ENCODE data around the gene PRKG1. TPM values are rescaled to one million over a fixed set of nuclear protein-coding genes. Genes with fewer than 3 reads are reported as not detected.
A peak's percentile ranks its signal among the peaks of the same experiment; 100 is the strongest.

Gene PRKG1
- total RNA-seq (2021; fragmentation: NEBNext Ultra II Directional; extraction: Animal tissue kit (Norgen Biotek cat#: 25700)) (15.2 and 16.0 TPM in 2 replicates), polyA plus RNA-seq (2011; rRNA removed) (4.2 and 5.0 TPM in 2 replicates), polyA minus RNA-seq (2011; rRNA and poly(A)+ RNA removed) (24.1 and 34.9 TPM in 2 replicates)
- 5.2 TPM for polyA plus RNA-seq (2011; cell fraction: cytosol; rRNA removed)
- polyA plus RNA-seq (2011; cell fraction: nucleus; rRNA removed): 19.1 TPM
- 7.0 to 10.5 TPM (median 8.0 TPM) in 4 replicates for polyA plus RNA-seq (2012, experiment 1 of 2)
- polyA plus RNA-seq (2012, experiment 2 of 2): 1.1 TPM
- polyA plus RNA-seq (2013, experiment 1 of 2): 8.5 TPM
- polyA plus RNA-seq (2013, experiment 2 of 2): 6.6 TPM
- 10.3 TPM for polyA minus RNA-seq (2011; cell fraction: cytosol; rRNA and poly(A)+ RNA removed)
- polyA minus RNA-seq (2011; cell fraction: nucleus; rRNA and poly(A)+ RNA removed): 147 TPM
- long read RNA-seq, experiment 1, partial matches to known transcripts: 0 of 15 reads
- long read RNA-seq, experiment 1, other reads (novel, unspliced or antisense): 15 of 15 reads
- long read RNA-seq, experiment 2, partial matches to known transcripts: 1 of 7 reads
- long read RNA-seq, experiment 2, other reads (novel, unspliced or antisense): 6 of 7 reads

GRCh38 chr10:51074238-51075028 is at the start of gene PRKG1:
PRKG1 (plus strand) TSS chr10:51074487.
- Histone ChIP-seq H4K8ac (ENCODE audit: extremely low read depth, insufficient read depth, low read length) (peak within 1 kb of the TSS; percentile 94), H2BK12ac (ENCODE audit: low read depth, low read length) (0 out of 2 replicates have a peak within 1 kb of the TSS, but pooled peaks have one; percentile 82), H2AK5ac (ENCODE audit: low read depth, low read length) (no peak within 1 kb of the TSS), H3K23me2 (ENCODE audit: low read depth, low read length) (peaks cover 15% of the 10 kb centered on the region), H3K18ac (ENCODE audit: extremely low read depth, low read length) (peak within 1 kb of the TSS; percentile 91), H4K20me1 (replicated peaks in 1 of 2; ENCODE audit: control insufficient read depth in 1 of 2, insufficient read depth in 2 of 2, low read length in 2 of 2) (no peaks in the 10 kb centered on the region), H2AFZ (ENCODE audit: low read length) (peak within 1 kb of the TSS; percentile 96), H3K23ac (ENCODE audit: insufficient read length) (no peak within 1 kb of the TSS), H3K4me2 (ENCODE audit: insufficient read depth in 1 of 2, low read depth in 2 of 2, low read length in 2 of 2) (peak within 1 kb of the TSS; percentile 93 to 95), H3K27me3 (replicated peaks in 1 of 4; ENCODE audit: control insufficient read depth in 3 of 4, extremely low read depth in 1 of 4, insufficient read depth in 3 of 4, low read length in 3 of 4) (0 out of 7 replicates have a peak, but pooled peaks cover 0 to 2% (median 0%) of the 10 kb centered on the region in 4 experiments), H4K5ac (ENCODE audit: insufficient read length, low read depth, low read length) (peak within 1 kb of the TSS; percentile 59), H3K56ac (replicated peaks; ENCODE audit: insufficient read length, low read depth, low read length) (peak within 1 kb of the TSS; percentile 78), H3K79me1 (ENCODE audit: low read depth, low read length) (no peaks in the 10 kb centered on the region), H2BK120ac (replicated peaks; ENCODE audit: low read depth, low read length) (peak within 1 kb of the TSS; percentile 79), H3K4ac (replicated peaks; ENCODE audit: insufficient read length, low read depth, low read length) (peak within 1 kb of the TSS; percentile 44), H3K79me2 (ENCODE audit: control insufficient read depth in 1 of 2, insufficient read depth in 2 of 2, low read length in 2 of 2) (peaks cover 0 to 31% of the 10 kb centered on the region in 2 experiments; a peak in 2 of 4 replicates), H3K4me3 (ENCODE audit: extremely low read depth in 1 of 4, insufficient read depth in 2 of 4, low read depth in 3 of 4, low read length in 4 of 4) (peak within 1 kb of the TSS; percentile 78 to 97 (median 90)), H3K14ac (ENCODE audit: insufficient read length) (peak within 1 kb of the TSS; percentile 52), H3K9me3 (ENCODE audit: insufficient read depth in 2 of 2, low read depth in 1 of 2, low read length in 1 of 2) (no peaks in the 10 kb centered on the region), H3K4me1 (replicated peaks in 1 of 4; ENCODE audit: control insufficient read depth in 3 of 4, insufficient read depth in 4 of 4, low read length in 3 of 4) (peaks cover 0 to 16% (median 8%) of the 10 kb centered on the region in 4 experiments; a peak in 4 of 7 replicates), H3K9ac (replicated peaks in 1 of 4; ENCODE audit: extremely low read depth in 1 of 4, low read depth in 3 of 4, low read length in 3 of 4) (peak within 1 kb of the TSS; percentile 72 to 74 (median 74)), H2BK5ac (ENCODE audit: low read depth, low read length) (peak within 1 kb of the TSS; percentile 80; the same call in 1 of the 2 replicates), H2BK20ac (ENCODE audit: low read length) (no peak within 1 kb of the TSS), H4K91ac (replicated peaks; ENCODE audit: insufficient read length, low read length) (peak within 1 kb of the TSS; percentile 93), H2BK15ac (ENCODE audit: low read length) (peak within 1 kb of the TSS; percentile 74; the same call in 1 of the 2 replicates), H3K27ac (ENCODE audit: low read depth, low read length) (peak within 1 kb of the TSS; percentile 66; the same call in 1 of the 2 replicates), H3K36me3 (ENCODE audit: control insufficient read depth in 2 of 4, insufficient read depth in 4 of 4, low read length in 3 of 4) (no peaks in the 10 kb centered on the region)
- no peak for FAIRE-seq
- ChIA-PET POLR2A (ENCODE audit: partially characterized antibody) (interaction anchor here (0.5 to 2.5 kb wide), 8 partner anchors 8 to 580 kb away, joined by 3 to 7 read pairs (median 4); no protein-coding TSS in a partner anchor), CTCF (ENCODE audit: partially characterized antibody) (interaction anchor here (0.8 to 4.4 kb wide), 6 partner anchors 9 to 61 kb away, joined by 3 to 24 read pairs (median 4); no protein-coding TSS in a partner anchor)
- WGBS, 2 experiments (ENCODE audit: extremely low coverage in 1 of 2, insufficient coverage in 1 of 2, insufficient read length in 1 of 2, insufficient replicate concordance in 2 of 2, low coverage in 1 of 2, low lambda C conversion rate in 2 of 2, missing lambda C conversion rate in 1 of 2): 2% methylated on average over 54 of the region's 59 CpGs; no CpG with 5 or more reads in 1 of the 2 experiments
- DNase-seq (ENCODE audit: low read depth in 1 of 2, low spot score in 2 of 2): peak in 1 of 2 experiments; percentile 85
- TF ChIP-seq RBBP5 (IDR thresholded peaks at IDR 0.05; ENCODE audit: borderline replicate concordance, low read depth, low read length) (peak; percentile 95), JUN (IDR thresholded peaks at IDR 0.05; ENCODE audit: low read depth, low read length) (no peak), TAF7 (optimal IDR thresholded peaks at IDR 0.05; ENCODE audit: borderline replicate concordance, low read depth, low read length) (peak; percentile 37), POLR2A (IDR thresholded peaks at IDR 0.05; ENCODE audit: control extremely low read depth in 1 of 2, low read depth in 2 of 2, low read length in 2 of 2) (peak in 1 of 2 experiments; percentile 75; a peak in 2 of 3 replicates), CBX5 (IDR thresholded peaks at IDR 0.05; ENCODE audit: low read depth, low read length) (no peak), POLR2AphosphoS5 (IDR thresholded peaks at IDR 0.05; ENCODE audit: low read depth, low read length) (peak; percentile 46), ASH2L (IDR thresholded peaks at IDR 0.05; ENCODE audit: low read length) (peak; percentile 16), TAF1 (IDR thresholded peaks at IDR 0.05; ENCODE audit: low read depth, low read length) (peak; percentile 63), SUZ12 (IDR thresholded peaks at IDR 0.05; ENCODE audit: low read length) (no peak)

All from H1 (cell line).